ENCODE results near the gene TRAF3.

The TRAF3 gene

GRCh38 chr14:102909462-102909861 lies 132.2 kb downstream of the TRAF3 start:
- no peak for DNase-seq

- DNase-seq: no peak
These were observed 132.7 kb downstream of the TRAF3 start for GRCh38 chr14:102909911-102910310.

- DNase-seq: no peak
These were observed 133.2 kb downstream of the TRAF3 start for GRCh38 chr14:102910442-102910841.

- no peak for DNase-seq
These were observed 134.3 kb downstream of the TRAF3 start for GRCh38 chr14:102911541-102911951.

- DNase-seq: no peak
These were observed 134.9 kb downstream of the TRAF3 start for GRCh38 chr14:102911991-102912761.

GRCh38 chr14:102913341-102914211 lies 136.3 kb downstream of the TRAF3 start:
- DNase-seq: no peak

GRCh38 chr14:102914474-102915291 lies 137.4 kb downstream of the TRAF3 start:
- DNase-seq: no peak

- no peak for DNase-seq
These were observed 138.3 kb downstream of the TRAF3 start for GRCh38 chr14:102915292-102916110.

GRCh38 chr14:102916347-102917055 lies 139.3 kb downstream of the TRAF3 start:
- DNase-seq: no peak

- DNase-seq: no peak
These were observed 139.8 kb downstream of the TRAF3 start for GRCh38 chr14:102917056-102917385.

GRCh38 chr14:102917469-102918211 lies 140.4 kb downstream of the TRAF3 start:
- DNase-seq: peak in 5 of 14 donors; percentile 13 to 45 (median 22)

- no peak for DNase-seq
These were observed 141.2 kb downstream of the TRAF3 start for GRCh38 chr14:102918438-102918837.

- no peak for DNase-seq
These were observed 143.2 kb downstream of the TRAF3 start for GRCh38 chr14:102920273-102920997.

- DNase-seq: no peak
These were observed 143.7 kb downstream of the TRAF3 start for GRCh38 chr14:102920998-102921304.

GRCh38 chr14:102922490-102923200 lies 145.4 kb downstream of the TRAF3 start, which contains the start of gene AMN:
Gene AMN, plus strand, starts transcription at chr14:102922663. Its CDS starts 26 bp downstream, at chr14:102922689.
- no peak for DNase-seq

- DNase-seq: no peak
These were observed 146.1 kb downstream of the TRAF3 start for GRCh38 chr14:102923201-102923924.

GRCh38 chr14:102923925-102924486 lies 146.8 kb downstream of the TRAF3 start:
- no peak for DNase-seq
